CD4-positive, alpha-beta T cell treated with Interleukin-15 for 4 hours (primary cell): ENCODE data around the gene KRTAP5-3.
"Not testable (repeated sequence)": the region's sequence is repeated elsewhere in the genome, so short reads cannot be mapped to it uniquely, and the experiment has no call there.

Experiments used
- DNase-seq: peaks from one replicate; pipeline ENCODE4 v3.0.0-alpha.2; 2020; ENCODE audit warnings: low spot score

Gene KRTAP5-3

GRCh38 chr11:1582909-1583308 is 25.4 kb downstream of the KRTAP5-3 start:
- DNase-seq = not testable (repeated sequence)

DNA sequence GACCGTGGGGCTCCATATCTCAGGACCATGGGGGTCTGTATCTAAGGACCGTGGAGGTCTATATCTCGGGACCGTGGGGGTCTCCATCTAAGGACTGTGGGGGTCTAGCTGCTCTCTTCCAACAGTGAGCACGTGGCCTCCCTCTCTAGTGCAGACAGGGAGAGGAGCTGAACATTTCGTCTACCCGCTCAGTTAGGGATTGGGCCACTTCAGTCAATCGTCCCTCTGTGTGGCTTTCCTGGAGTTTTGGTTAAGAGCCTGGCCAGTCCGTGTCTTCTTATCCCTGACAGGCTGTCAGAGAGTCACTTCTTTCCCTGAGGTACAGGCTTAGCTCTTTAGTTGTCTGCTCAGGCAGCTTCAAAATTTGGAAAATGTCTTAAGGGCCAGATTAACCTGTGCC is 26.3 kb downstream of the KRTAP5-3 start:
- DNase-seq = no peak

DNA sequence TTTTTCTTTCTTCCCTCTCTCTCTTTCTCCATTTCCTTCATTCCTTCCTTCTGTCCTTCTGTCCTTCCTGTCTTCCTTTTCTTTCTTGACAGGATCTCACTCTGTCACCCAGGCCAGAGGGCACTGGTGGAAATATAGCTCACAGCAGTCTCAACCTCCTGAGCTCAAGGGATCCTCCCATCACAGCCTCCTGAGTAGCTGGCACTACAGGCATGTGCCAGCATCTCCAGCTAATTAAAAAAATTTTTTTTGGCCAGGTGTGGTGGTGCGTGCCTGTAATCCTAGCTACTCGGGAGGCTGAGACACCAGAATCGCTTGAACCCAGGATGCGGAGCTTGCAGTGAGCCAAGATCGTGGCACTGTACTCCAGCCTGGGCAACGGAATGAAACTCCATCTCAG is 31.4 kb downstream of the KRTAP5-3 start:
- DNase-seq = no peak

- DNase-seq = not testable (repeated sequence)
Observed at GRCh38 chr11:1575756-1576155, 32.5 kb downstream of the KRTAP5-3 start.

DNA sequence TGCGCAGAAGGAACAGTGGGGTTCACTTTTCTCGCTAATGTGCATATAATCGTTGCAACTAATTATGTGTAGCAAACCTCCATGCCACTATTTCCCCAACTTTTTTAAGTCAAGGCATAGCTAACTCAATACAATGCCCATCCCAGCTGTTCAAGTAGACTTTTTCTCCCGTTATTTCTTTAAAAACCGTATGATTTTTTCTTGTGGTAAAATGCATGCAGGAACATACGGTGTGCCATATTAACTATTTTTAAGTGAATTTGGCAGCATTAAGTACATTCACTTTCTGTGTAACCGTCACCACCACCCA is 33.4 kb downstream of the KRTAP5-3 start:
- DNase-seq = no peak

- DNase-seq = peak; percentile 57
Observed at GRCh38 chr11:1574238-1574932, 33.9 kb downstream of the KRTAP5-3 start.

DNA sequence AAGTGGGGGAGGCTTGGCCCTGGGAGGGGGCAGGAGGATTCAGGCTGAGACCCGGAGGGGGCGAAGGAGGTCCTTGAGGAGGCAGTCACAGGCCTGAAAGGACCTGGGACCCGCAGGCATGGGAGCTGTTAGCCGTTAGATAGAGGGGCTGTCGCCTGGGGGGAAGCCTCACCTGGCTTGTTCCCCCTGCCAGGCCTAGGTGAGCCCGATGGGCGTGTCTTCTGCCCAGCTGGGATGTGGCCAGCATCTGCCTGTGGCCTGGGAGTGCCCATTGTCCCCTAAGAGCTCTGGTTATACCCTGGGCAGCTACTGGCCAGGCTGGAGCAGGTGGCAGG is 34.4 kb downstream of the KRTAP5-3 start:
- DNase-seq = no peak

GRCh38 chr11:1573077-1573902 is 35.0 kb downstream of the KRTAP5-3 start:
- DNase-seq = no peak

DNA sequence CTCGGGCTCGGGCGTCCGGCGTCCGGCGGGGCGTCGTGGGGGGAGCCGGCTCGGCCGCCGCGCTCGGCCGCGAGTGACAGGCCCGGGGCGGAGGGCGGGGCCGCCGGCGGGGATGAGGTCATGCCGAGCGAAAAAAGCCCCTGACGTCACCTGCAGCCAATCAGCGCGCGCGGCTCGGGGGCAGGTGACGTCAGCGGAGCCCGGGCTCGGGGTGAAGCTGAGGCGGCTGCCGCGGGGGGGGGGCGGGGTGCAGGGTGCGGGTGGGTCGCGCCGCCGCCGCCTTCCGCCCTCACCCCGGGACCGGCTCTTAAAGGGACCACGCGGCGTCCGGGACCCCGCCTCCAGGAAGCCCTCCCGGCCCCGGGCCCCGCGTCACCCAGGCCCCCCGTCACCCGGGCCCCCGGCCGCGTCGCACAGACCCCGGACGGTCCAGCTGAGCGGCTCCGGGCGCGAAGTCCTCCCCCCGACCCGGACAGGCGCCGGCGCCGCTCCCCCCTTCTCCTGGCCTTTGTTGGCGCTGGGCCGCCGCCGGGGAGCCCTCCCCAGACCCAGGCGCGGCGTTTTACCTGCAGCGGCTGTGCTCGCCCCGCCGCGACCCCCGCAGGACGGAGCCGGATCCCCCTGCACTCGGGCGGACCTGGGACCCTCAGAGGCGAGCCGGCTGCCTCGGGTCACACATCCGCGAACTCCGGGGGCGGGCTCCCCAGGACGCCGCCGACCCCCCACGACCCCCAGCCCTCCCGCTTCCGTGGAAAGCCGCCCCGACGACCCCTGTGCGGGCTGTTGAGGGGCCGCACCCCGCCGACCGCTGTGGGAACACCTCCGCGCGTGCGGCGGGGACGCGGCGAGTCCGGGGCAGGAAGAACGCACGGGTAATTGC is 35.8 kb downstream of the KRTAP5-3 start, which contains the start of gene DUSP8:
Gene DUSP8 (minus strand): TSS at position 75 of the 880 bp plus-strand sequence. CDS start 6,445 bp downstream, outside the sequence.
- peak; percentile 94 for DNase-seq

DNA sequence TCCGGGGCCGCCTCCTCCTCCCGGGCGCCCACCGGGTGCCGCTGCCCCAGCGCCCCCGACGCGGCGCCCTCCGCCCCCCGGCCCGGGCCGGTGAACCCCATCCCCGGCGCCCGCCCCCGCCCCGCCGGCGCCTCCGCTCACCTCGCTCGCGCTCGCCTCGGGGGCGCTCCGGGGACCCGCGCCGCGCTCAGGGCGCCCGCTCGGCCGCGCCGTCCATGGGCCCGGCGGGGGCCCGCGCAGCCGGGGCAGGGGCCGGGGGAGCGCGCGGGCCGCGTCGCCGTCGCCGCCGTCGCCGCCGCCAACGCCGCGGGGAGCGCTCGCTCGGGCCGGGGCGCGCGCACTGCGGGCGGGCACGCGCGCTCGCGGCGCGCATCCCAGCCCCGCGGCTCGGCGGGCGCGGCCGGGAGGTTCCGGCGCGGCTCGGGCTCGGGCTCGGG is 36.5 kb downstream of the KRTAP5-3 start:
- DNase-seq = no peak

DNA sequence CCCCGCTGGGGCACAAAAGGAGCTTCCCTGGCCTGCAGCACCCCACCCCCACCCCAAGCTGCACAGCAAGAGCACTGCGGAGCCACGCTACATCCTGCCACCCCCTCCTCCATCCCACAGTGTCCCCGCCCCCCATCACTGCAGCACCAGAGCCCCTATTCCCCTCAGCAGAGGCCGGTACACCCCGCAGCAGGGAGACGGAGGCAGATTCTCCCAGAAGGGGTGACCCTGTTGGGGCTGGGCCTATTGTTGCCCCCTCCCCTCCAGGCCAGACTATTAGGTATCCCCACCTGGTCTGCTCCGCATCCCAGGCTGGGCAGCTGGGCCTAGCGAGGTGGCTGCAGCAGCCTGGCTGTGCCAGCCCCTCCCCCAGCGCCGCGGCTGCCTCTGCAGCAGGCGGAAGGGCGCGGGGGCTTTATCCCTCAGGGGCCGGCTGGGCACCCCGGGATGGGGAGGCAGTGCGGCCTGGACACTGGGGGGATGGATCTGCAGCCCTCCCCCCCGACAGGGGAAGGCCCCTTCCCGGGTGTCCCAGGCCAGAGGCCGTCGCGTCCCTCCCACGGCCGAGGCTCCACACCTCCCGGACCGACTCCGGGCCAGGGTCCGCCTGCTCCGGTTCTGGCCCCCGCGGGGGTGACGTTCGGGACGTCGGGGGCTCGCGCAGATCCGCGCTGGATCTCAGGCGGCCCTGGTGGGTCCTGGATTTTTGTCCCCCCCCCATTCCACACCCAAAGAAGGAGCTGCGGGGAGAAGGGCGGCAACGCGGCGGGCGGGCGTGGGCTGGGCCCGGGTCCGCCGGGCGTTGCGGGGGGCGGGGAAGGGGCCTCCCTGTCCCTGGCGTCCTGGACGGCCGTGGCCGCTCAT is 37.1 kb downstream of the KRTAP5-3 start:
- DNase-seq = no peak

DNA sequence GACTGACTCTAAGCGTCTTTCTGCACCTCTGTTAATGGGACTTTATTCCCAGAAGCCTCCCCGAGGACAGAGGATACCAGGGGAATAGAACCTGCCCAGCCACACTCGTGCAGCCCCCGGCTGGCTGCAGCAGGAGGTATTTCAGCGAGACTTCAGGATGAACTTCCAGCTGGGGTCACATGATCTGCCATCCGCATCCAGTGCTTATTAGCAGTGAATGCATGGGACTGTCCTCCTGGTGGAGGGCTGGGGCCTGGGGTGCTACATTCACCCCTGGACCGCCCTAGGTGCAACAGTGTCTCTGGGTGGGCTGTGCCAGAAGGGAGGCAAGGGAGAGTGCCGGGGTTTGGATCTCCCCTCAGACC is 37.8 kb downstream of the KRTAP5-3 start:
- DNase-seq = no peak

- DNase-seq = no peak
Observed at GRCh38 chr11:1570001-1570453, 38.2 kb downstream of the KRTAP5-3 start.

GRCh38 chr11:1569251-1569780 is 38.9 kb downstream of the KRTAP5-3 start:
- DNase-seq = no peak

DNA sequence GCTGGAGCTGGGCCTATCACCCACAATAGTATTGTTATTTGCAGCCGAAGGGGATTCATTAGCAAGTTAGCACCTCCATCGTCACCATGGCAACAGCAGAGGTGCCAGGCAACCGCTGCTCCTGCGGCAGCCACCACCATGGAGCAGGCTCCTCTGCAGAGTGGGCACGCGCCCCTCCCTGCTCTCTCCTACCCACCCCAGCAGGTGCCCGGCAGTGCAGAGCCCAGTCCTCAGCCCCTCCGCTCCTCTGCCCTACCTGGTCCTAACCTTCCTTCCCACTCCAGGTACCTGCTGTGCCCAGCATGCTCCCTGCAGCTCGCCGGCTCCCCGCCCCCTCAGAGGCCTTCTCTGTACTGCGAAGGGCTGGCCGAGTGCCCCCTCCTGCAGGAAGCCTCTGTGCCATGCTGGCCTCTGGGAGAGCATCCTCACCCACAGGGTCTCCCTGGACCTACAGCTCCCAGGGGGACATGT is 39.8 kb downstream of the KRTAP5-3 start:
- DNase-seq = peak; percentile 71

DNA sequence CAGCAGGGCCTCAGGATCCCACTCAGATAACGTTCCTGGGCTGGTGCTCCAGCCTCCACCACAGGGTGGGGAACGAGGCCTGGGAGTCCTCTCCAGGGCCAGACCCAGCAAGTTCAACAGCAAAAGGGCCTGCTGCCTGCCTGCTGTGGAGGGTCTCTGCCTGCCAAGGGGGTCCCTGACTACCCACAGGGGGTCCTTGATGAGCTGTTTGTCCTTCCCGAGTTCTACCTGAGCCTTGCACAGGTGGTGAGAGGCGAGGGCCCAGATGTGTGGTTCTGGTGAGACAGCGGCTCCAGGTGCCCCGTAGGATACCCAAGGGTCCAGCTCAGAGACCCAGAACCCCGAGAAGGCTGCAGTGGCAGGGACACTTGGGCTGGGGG is 40.6 kb downstream of the KRTAP5-3 start:
- no peak for DNase-seq

DNA sequence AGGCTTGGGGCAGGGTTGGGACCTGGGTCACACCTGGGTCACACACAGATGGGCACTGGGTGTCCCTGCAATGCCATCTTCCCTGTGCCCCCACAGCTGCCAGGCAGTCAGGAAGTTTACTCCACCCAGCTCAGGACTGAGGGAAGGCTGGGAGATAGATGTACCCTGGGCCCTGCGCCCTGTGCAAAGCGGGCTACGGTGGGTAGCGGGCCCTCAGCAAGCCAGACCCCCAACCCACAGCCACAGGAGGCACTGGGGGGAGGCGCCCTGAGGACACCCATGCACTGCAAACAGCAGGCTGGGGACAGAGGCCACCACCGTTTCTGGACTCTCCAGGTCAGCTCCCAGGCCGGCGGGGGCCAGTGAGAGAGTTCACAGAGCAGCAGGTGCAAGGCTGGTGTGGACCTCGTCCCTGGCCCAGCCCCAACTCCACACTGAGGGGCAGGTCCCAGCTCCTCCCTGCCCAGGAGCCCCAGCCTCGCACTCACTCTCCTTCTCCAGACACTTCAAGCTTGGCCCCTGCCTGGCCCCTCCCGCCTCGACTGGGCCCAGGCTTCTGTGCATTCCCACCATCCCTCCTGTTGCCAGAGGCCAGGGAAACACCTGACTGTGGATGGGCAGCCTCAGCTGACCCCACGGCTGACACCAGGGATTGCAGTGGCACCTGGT is 41.1 kb downstream of the KRTAP5-3 start:
- DNase-seq = no peak

- DNase-seq = no peak
Observed at GRCh38 chr11:1566381-1567051, 41.7 kb downstream of the KRTAP5-3 start.

GRCh38 chr11:1565904-1566247 is 42.4 kb downstream of the KRTAP5-3 start:
- no peak for DNase-seq
